ENCODE measurements around the gene ADARB1.

The ADARB1 gene

GRCh38 chr21:45037986-45038385, 36.4 kb upstream of the ADARB1 start:
- no peak overlapping the region for H3K4me3 ChIP-seq (ENCODE audit: low read depth, low read length)

GRCh38 chr21:45039317-45040156, 34.8 kb upstream of the ADARB1 start:
- H3K4me3 ChIP-seq (ENCODE audit: low read depth, low read length): no peak overlapping the region

GRCh38 chr21:45040157-45040711, 34.1 kb upstream of the ADARB1 start:
- no peak overlapping the region for H3K4me3 ChIP-seq (ENCODE audit: low read depth, low read length)

- H3K4me3 ChIP-seq (ENCODE audit: low read depth, low read length): no peak overlapping the region
Measured at GRCh38 chr21:45040739-45041138, 33.6 kb upstream of the ADARB1 start.

GRCh38 chr21:45041351-45041805, 33.0 kb upstream of the ADARB1 start:
- no peak overlapping the region for H3K4me3 ChIP-seq (ENCODE audit: low read depth, low read length)

- no peak overlapping the region for H3K4me3 ChIP-seq (ENCODE audit: low read depth, low read length)
Measured at GRCh38 chr21:45041984-45042663, 32.3 kb upstream of the ADARB1 start.

- H3K4me3 ChIP-seq (ENCODE audit: low read depth, low read length): no peak overlapping the region
Measured at GRCh38 chr21:45042664-45043161, 31.7 kb upstream of the ADARB1 start.

GRCh38 chr21:45043541-45044020, 30.8 kb upstream of the ADARB1 start:
- H3K4me3 ChIP-seq (ENCODE audit: low read depth, low read length): no peak overlapping the region

GRCh38 chr21:45045481-45045880, 28.9 kb upstream of the ADARB1 start:
- no peak overlapping the region for H3K4me3 ChIP-seq (ENCODE audit: low read depth, low read length)

- no peak overlapping the region for H3K4me3 ChIP-seq (ENCODE audit: low read depth, low read length)
Measured at GRCh38 chr21:45047257-45047656, 27.1 kb upstream of the ADARB1 start.

GRCh38 chr21:45048026-45048698, 26.2 kb upstream of the ADARB1 start:
- H3K4me3 ChIP-seq (ENCODE audit: low read depth, low read length): no peak overlapping the region

- H3K4me3 ChIP-seq (ENCODE audit: low read depth, low read length): no peak overlapping the region
Measured at GRCh38 chr21:45048968-45049367, 25.4 kb upstream of the ADARB1 start.

GRCh38 chr21:45049714-45050344, 24.6 kb upstream of the ADARB1 start:
- no peak overlapping the region for H3K4me3 ChIP-seq (ENCODE audit: low read depth, low read length)

- no peak overlapping the region for H3K4me3 ChIP-seq (ENCODE audit: low read depth, low read length)
Measured at GRCh38 chr21:45050345-45050796, 24.0 kb upstream of the ADARB1 start.

GRCh38 chr21:45050797-45051489, 23.4 kb upstream of the ADARB1 start:
- no peak overlapping the region for H3K4me3 ChIP-seq (ENCODE audit: low read depth, low read length)

- no peak overlapping the region for H3K4me3 ChIP-seq (ENCODE audit: low read depth, low read length)
Measured at GRCh38 chr21:45051580-45052434, 22.6 kb upstream of the ADARB1 start.

- H3K4me3 ChIP-seq (ENCODE audit: low read depth, low read length): no peak overlapping the region
Measured at GRCh38 chr21:45052960-45053359, 21.4 kb upstream of the ADARB1 start.

- H3K4me3 ChIP-seq (ENCODE audit: low read depth, low read length): no peak overlapping the region
Measured at GRCh38 chr21:45053561-45054226, 20.7 kb upstream of the ADARB1 start.
